Neutrophil (primary cell): ENCODE results near the gene CHRDL2.
A peak's percentile ranks its signal among the peaks of the same experiment; 100 is the strongest.
"Not testable (repeated sequence)": the region's sequence is repeated elsewhere in the genome, so short reads cannot be mapped to it uniquely, and the experiment has no call there.

Source experiments
- H3K27ac ChIP-seq: fragments of 200-600 bp; sonication (generic); 2 replicates; pipeline ENCODE4 v1.5.1; 2016; ENCODE audit warnings: mild to moderate bottlenecking, moderate library complexity
- H3K27me3 ChIP-seq: fragments of 200-600 bp; sonication (generic); 2 replicates; pipeline ENCODE4 v1.6.0; 2016; ENCODE audit warnings: mild to moderate bottlenecking
- H3K36me3 ChIP-seq: fragments of 200-600 bp; sonication (generic); 2 replicates; pipeline ENCODE4 v1.5.1; 2017
- H3K4me1 ChIP-seq, 2 experiments: fragments of 200-600 bp in 1 of 2; sonication (generic) in 1 of 2; 1 replicate in 1 of 2; 2 replicates in 1 of 2; pipeline versions ENCODE4 v1.5.1 to v1.6.1; 2013 to 2016; ENCODE audit warnings: low read depth in 1 of 2, low read length in 1 of 2, mild to moderate bottlenecking in 1 of 2, moderate library complexity in 1 of 2; ENCODE audit not compliant: control insufficient read depth in 1 of 2, insufficient read depth in 1 of 2
- H3K4me3 ChIP-seq, 2 experiments: fragments of 200-600 bp in 1 of 2; sonication (generic) in 1 of 2; 1 replicate in 1 of 2; 2 replicates in 1 of 2; pipeline ENCODE4 v1.5.1; 2013 to 2016; ENCODE audit warnings: low read depth in 1 of 2, low read length in 1 of 2, mild to moderate bottlenecking in 1 of 2, moderate library complexity in 1 of 2
- H3K9me3 ChIP-seq: fragments of 200-600 bp; sonication (generic); 2 replicates; pipeline ENCODE4 v1.5.1; 2016
- CTCF ChIP-seq: fragments of 200-600 bp; sonication (generic); IDR thresholded peaks from 2 replicates; pipeline ENCODE4 v1.5.1; 2016; ENCODE audit warnings: antibody characterized with exemption

CHRDL2 gene

GRCh38 chr11:74769055-74769707, 38.0 kb upstream of the CHRDL2 start:
- no peak for TF ChIP-seq CTCF
- Histone ChIP-seq H3K27ac (peak overlapping the region; percentile 81), H3K27me3 (no peaks in the 10 kb centered on the region), H3K36me3 (no peaks in the 10 kb centered on the region), H3K4me1 (peaks cover 10 to 23% of the 10 kb centered on the region in 2 experiments), H3K9me3 (no peaks in the 10 kb centered on the region), H3K4me3 (no peak overlapping the region)

GRCh38 chr11:74768172-74768651, 37.0 kb upstream of the CHRDL2 start:
- H3K9me3 ChIP-seq: not testable (repeated sequence)

GRCh38 chr11:74766905-74767304, 35.7 kb upstream of the CHRDL2 start:
- peaks cover 10 to 23% of the 10 kb centered on the region in 2 experiments for H3K4me1 ChIP-seq
- H3K27me3 ChIP-seq: no peaks in the 10 kb centered on the region
- no peaks in the 10 kb centered on the region for H3K36me3 ChIP-seq
- no peak for TF ChIP-seq CTCF
- no peak overlapping the region for H3K4me3 ChIP-seq
- H3K9me3 ChIP-seq: no peaks in the 10 kb centered on the region
- no peak overlapping the region for H3K27ac ChIP-seq

More at GRCh38 chr11:74768172-74768651, 37.0 kb upstream of the CHRDL2 start:
- not testable (repeated sequence) for H3K36me3 ChIP-seq, H3K27me3 ChIP-seq, H3K27ac ChIP-seq, H3K4me3 ChIP-seq
- peaks cover 10 to 23% of the 10 kb centered on the region in 2 experiments for H3K4me1 ChIP-seq

- no peak for TF ChIP-seq CTCF
- no peaks in the 10 kb centered on the region for H3K36me3 ChIP-seq
These were observed 25.3 kb upstream of the CHRDL2 start for GRCh38 chr11:74756571-74756970.

GRCh38 chr11:74755395-74755995, 24.3 kb upstream of the CHRDL2 start:
- no peaks in the 10 kb centered on the region for H3K36me3 ChIP-seq
- H3K4me3 ChIP-seq: no peak overlapping the region
- no peaks in the 10 kb centered on the region for H3K27me3 ChIP-seq
- peaks cover 9 to 29% of the 10 kb centered on the region in 2 experiments for H3K4me1 ChIP-seq
- H3K9me3 ChIP-seq: no peaks in the 10 kb centered on the region
- TF ChIP-seq CTCF: no peak
- H3K27ac ChIP-seq: no peak overlapping the region

More at GRCh38 chr11:74756571-74756970, 25.3 kb upstream of the CHRDL2 start:
- H3K4me3 ChIP-seq: no peak overlapping the region
- H3K9me3 ChIP-seq: no peaks in the 10 kb centered on the region
- H3K27ac ChIP-seq: no peak overlapping the region
- peaks cover 2 to 20% of the 10 kb centered on the region in 2 experiments for H3K4me1 ChIP-seq
- H3K27me3 ChIP-seq: no peaks in the 10 kb centered on the region

GRCh38 chr11:74754507-74755252, 23.5 kb upstream of the CHRDL2 start:
- no peak overlapping the region for H3K4me3 ChIP-seq
- no peaks in the 10 kb centered on the region for H3K9me3 ChIP-seq
- H3K4me1 ChIP-seq: peaks cover 18 to 36% of the 10 kb centered on the region in 2 experiments
- H3K27me3 ChIP-seq: no peaks in the 10 kb centered on the region
- TF ChIP-seq CTCF: no peak
- no peaks in the 10 kb centered on the region for H3K36me3 ChIP-seq
- H3K27ac ChIP-seq: no peak overlapping the region
